Activated naive CD4-positive, alpha-beta T cell (primary cell): ENCODE results near the gene FBXO21.
"Not testable (repeated sequence)": the region's sequence is repeated elsewhere in the genome, so short reads cannot be mapped to it uniquely, and the experiment has no call there.

Source experiments
- DNase-seq, 4 experiments: peaks; one replicate each; lab custom pipeline; 2025; lab: John Stamatoyannopoulos, UW

The FBXO21 gene

DNA sequence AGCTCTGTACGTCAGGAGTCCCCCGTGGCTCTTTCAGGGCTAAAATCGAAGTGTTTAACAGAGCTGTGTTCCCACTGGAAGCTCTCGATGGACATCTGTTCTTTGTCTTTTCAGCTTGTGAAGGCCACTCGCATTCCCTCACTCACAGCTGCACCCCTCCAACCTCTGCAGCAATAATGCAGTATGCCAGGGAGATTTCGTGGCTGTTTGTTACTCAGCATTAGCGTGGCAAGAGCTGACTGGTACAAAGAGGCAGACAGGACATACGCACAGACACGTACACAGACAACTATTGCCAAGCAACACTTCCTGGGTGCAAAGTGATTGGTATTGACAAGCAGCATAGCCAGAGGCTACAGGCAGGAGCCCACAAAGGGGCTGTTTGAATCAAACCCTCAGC, 11.8 kb upstream of the FBXO21 start:
- DNase-seq: no peak

GRCh38 chr12:117199956-117200744, 9.9 kb upstream of the FBXO21 start:
- DNase-seq: not testable (repeated sequence)

GRCh38 chr12:117196334-117196733, 6.1 kb upstream of the FBXO21 start:
- not testable (repeated sequence) for DNase-seq

DNA sequence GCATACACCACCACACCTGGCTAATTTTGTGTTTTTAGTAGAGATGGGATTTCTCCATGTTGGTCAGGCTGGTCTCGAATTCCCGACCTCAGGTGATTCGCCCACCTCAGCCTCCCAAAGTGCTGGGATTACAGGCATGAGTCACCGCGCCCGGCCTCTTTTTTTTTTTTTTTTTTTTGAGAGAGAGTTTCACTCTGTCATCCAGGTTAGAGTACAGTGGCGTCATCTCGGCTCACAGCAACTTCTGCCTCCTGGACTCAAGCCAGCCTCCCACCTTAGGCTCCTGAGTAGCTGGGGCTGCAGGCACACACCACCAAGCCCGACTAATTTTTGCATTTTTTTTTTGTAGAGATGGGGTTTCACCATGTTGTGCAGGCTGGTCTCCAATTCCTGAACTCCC, 4.8 kb upstream of the FBXO21 start:
- not testable (repeated sequence) for DNase-seq

DNA sequence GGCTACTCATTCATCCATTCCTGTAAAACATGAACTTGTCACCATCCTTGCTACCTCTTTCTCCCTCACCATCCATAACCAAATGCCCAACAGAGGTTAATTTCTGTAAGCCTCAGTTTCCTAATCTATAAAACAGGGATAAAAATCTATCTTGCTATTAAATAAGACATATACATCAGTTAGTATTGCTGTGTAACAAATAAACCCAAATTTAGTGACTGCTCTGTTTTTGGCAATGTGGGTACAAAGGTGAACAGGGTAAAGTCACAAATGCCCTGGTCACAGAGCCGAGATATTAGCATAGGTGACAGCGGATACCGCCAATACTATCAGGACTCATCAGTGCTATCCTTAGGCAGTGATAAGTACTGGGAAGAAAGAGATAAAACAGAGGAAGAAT, 3.6 kb upstream of the FBXO21 start:
- no peak for DNase-seq

GRCh38 chr12:117192581-117192980, 2.3 kb upstream of the FBXO21 start:
- not testable (repeated sequence) for DNase-seq

GRCh38 chr12:117192057-117192456, 1.8 kb upstream of the FBXO21 start:
- DNase-seq: no peak

DNA sequence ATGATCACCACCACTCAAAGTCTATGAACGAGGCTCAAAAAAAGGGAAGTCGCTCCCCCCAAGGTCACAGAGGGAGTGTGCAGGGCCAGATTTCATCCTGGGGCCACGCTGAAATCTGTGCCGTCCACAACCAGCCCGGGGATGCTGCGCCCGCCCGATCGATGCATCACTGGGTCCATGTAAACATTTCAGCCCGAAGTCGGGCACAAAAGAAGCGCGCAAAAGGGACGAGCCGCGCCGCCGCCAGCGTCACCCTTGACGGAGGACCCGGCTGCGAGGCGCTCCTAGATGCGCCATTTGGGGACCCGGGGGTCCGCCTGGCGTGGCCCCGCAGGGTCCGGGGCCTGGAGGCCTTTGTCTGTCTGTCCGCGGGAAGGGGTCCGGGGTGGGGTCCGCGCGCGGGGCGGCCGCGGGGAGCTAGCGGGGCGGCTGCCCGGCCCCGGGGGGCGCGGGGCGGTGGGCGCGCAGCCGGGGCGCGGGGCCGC, 503 bp downstream of the FBXO21 start:
- peak in 2 of 4 experiments; percentile 9 to 33 for DNase-seq

GRCh38 chr12:117188961-117189724, 1.1 kb downstream of the FBXO21 start:
- no peak for DNase-seq

GRCh38 chr12:117188121-117188665, 2.1 kb downstream of the FBXO21 start:
- no peak for DNase-seq

DNA sequence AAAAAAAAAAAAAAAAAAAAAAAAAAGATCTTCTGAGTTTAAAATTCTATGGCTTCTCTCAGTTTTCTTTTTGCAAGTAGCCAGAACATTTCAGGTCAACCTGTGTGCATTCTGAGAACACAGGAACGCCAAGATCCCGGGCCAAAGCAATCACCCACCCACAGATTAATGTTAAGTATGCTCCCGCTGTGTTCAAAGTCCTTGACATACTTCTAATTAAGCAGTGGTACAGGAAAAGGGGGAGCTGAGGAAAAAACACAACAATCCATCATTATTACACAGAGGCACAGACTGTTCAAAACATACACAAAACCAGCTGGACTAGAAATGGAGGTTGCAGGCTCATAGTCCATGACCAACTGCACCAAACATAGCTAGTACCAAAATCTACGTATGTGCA, 2.8 kb downstream of the FBXO21 start:
- DNase-seq: no peak

DNA sequence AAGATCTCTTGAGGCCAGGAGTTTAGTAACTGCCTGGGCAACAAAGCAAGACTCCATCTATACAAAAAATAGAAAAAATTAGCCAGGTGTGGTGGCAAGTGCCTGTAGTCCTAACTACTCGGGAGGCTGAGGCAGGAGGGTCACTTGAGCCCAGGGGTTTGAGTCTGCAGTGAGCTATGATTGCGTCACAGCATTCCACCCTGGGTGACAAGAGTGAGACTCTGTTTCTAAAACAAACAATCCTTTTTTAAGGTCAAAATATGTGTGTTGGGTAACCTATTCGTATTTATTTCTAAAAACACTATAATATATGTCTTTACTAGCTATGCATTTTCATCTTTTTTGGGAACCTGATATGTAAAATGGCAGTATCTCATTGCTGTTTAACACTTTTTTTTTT, 7.4 kb downstream of the FBXO21 start:
- no peak for DNase-seq

- not testable (repeated sequence) for DNase-seq
Measured at GRCh38 chr12:117181468-117181843, 8.8 kb downstream of the FBXO21 start.

- no peak for DNase-seq
Measured at GRCh38 chr12:117180758-117181467, 9.4 kb downstream of the FBXO21 start.

GRCh38 chr12:117178745-117179144, 11.5 kb downstream of the FBXO21 start:
- DNase-seq: no peak

DNA sequence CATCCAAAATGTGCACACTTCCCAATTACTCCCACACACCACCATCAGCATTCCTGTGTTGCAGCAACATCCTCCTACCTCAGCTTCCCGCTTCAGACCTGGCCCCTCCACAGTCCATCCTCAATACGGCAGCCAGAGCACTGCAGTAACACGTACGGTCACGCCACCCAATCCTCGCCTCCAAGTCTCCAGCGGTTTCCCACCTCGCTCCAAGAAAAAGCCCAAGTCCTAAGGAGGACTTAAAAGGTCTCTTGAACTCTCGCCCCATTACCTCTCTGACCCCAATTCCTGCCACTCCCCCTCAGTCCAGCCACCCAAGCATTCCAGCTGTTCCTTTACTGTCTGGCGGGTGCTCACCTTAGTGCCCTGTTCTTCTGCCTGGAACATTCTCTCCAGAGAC, 12.0 kb downstream of the FBXO21 start:
- DNase-seq: no peak

DNA sequence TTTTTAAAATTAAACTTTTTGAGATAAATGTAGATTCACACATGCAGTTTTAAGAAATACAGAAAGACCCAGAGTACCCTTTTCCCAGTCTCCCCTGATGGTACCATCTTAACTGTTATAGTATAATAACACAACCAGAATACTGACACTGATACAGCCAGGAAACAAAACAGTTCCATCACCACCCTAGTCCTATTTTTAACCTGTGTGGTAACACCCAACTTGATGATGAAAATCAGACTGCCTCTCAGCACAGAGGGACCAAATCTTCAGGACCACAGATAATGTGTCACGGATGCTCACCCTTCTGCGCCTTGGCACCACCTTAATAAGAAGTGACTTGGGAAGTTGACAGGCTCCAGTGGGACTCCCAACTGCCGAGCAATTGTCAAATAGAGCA, 18.1 kb downstream of the FBXO21 start:
- DNase-seq: no peak

GRCh38 chr12:117171499-117172162, 18.6 kb downstream of the FBXO21 start:
- DNase-seq: no peak

- no peak for DNase-seq
Measured at GRCh38 chr12:117169548-117169947, 20.7 kb downstream of the FBXO21 start.

DNA sequence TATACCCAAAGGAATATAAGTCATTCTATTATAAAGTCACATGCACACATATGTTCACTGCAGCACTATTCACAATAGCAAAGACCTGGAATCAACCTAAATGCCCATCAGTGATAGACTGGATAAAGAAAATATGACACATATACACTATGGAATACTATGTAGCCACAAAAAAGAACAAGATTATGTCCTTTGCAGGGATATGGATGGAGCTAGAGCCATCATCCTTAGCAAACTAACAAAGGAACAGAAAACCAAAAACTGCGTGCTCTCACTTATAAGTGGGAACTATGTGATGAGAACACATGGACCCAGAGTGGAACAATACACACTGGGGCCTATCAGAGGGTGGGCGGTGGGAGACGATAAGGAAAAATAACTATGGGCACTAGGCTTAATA, 21.3 kb downstream of the FBXO21 start:
- no peak for DNase-seq

DNA sequence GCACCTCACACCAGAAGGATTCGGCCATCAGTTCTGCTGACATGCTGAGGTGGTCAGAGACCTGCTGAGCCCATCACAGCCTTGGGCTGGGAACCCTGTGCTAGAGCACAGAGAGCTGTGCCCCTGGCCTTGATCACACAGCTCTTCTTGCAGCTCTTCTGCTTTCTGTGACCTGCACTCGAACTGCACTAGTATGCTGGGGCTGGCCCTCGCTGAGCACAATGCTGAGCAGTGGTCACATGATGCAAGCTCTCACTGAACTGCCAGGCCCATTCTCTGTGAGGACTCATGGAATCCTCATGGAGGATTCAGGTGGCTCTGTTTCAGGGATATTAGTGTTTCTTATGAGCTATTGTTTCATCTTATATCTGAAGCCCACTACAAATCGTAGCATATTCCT, 22.5 kb downstream of the FBXO21 start:
- no peak for DNase-seq

- DNase-seq: no peak
Measured at GRCh38 chr12:117166107-117166506, 24.2 kb downstream of the FBXO21 start.
